Activated CD4-positive, CD25-positive, alpha-beta regulatory T cell treated with anti-CD3 and anti-CD28 coated beads, Interleukin-2, amount 50 U/mL, for 24 hours (primary cell): Measurements from ENCODE around the gene STAT5B.
"Not testable (repeated sequence)": the region's sequence is repeated elsewhere in the genome, so short reads cannot be mapped to it uniquely, and the experiment has no call there.

ENCODE experiments used
- ATAC-seq, 2 donors: fragments of 150-1000 bp; cut with Tn5 transposase; one replicate each; pipeline ENCODE4 v1.10.0; 2021; ENCODE audit warnings: mild to moderate bottlenecking in 1 of 2, moderate library complexity in 1 of 2

The STAT5B gene

GRCh38 chr17:42193216-42193968 is 82.8 kb downstream of the STAT5B start:
- ATAC-seq = no peak

GRCh38 chr17:42192189-42193126 is 83.7 kb downstream of the STAT5B start:
- no peak for ATAC-seq

- no peak for ATAC-seq
Observed at GRCh38 chr17:42191275-42191608, 84.9 kb downstream of the STAT5B start.

GRCh38 chr17:42190491-42191274 is 85.5 kb downstream of the STAT5B start:
- no peak for ATAC-seq

- ATAC-seq = no peak
Observed at GRCh38 chr17:42189651-42189965, 86.6 kb downstream of the STAT5B start.

- no peak for ATAC-seq
Observed at GRCh38 chr17:42188749-42189650, 87.2 kb downstream of the STAT5B start.

GRCh38 chr17:42187833-42188232 is 88.4 kb downstream of the STAT5B start:
- ATAC-seq = no peak

- not testable (repeated sequence) for ATAC-seq
Observed at GRCh38 chr17:42186191-42186590, 90.0 kb downstream of the STAT5B start.

- ATAC-seq = no peak
Observed at GRCh38 chr17:42185621-42185930, 90.6 kb downstream of the STAT5B start.

GRCh38 chr17:42184713-42185620 is 91.2 kb downstream of the STAT5B start, which contains the start of gene HCRT:
HCRT (minus strand) TSS chr17:42185452; CDS start chr17:42185365, 87 bp downstream.
- ATAC-seq = no peak

GRCh38 chr17:42183741-42184711 is 92.2 kb downstream of the STAT5B start:
- peak; percentile 65 to 74 for ATAC-seq

GRCh38 chr17:42182927-42183734 is 93.1 kb downstream of the STAT5B start:
- no peak for ATAC-seq

GRCh38 chr17:42181851-42182207 is 94.4 kb downstream of the STAT5B start:
- ATAC-seq = no peak

GRCh38 chr17:42180922-42181850 is 95.0 kb downstream of the STAT5B start, which contains the start of gene KCNH4:
KCNH4 (minus strand) TSS chr17:42181142; CDS start chr17:42180945, 197 bp downstream.
- ATAC-seq = peak; percentile 62 to 64

GRCh38 chr17:42180411-42180921 is 95.7 kb downstream of the STAT5B start:
- no peak for ATAC-seq

- ATAC-seq = no peak
Observed at GRCh38 chr17:42179911-42180410, 96.2 kb downstream of the STAT5B start.

- no peak for ATAC-seq
Observed at GRCh38 chr17:42179335-42179734, 96.9 kb downstream of the STAT5B start.
